Activated naive CD4-positive, alpha-beta T cell treated with anti-CD3 and anti-CD28 coated beads for 36 hours (primary cell): ENCODE results near the gene CCDC27. TPM values are rescaled to one million over a fixed set of nuclear protein-coding genes. Genes with fewer than 3 reads are reported as not detected.

ENCODE experiments used
- CTCF ChIA-PET: fragments of 350-600 bp; sonication (Branson Sonifier 250); formaldehyde crosslinking; loops from one replicate; lab custom pipeline; 2021; ENCODE audit warnings: antibody characterized with exemption; lab: Charles Lee
- DNase-seq: peaks from one replicate; pipeline ENCODE4 v3.0.0-alpha.2; 2020
- H3K27ac Mint-ChIP-seq: one replicate; pipeline ENCODE4 v1.8.0; 2021; ENCODE audit warnings: mild to moderate bottlenecking, mixed read lengths
- H3K27me3 Mint-ChIP-seq: one replicate; pipeline ENCODE4 v1.8.0; 2021; ENCODE audit warnings: low read depth, mixed read lengths
- H3K36me3 Mint-ChIP-seq: one replicate; pipeline ENCODE4 v1.8.0; 2021; ENCODE audit warnings: low read depth, mixed read lengths
- H3K4me1 Mint-ChIP-seq: one replicate; pipeline ENCODE4 v1.8.0; 2021; ENCODE audit warnings: low read depth, mixed read lengths
- H3K4me3 Mint-ChIP-seq: one replicate; pipeline ENCODE4 v1.8.0; 2021; ENCODE audit warnings: mild to moderate bottlenecking, moderate library complexity, mixed read lengths
- H3K9me3 Mint-ChIP-seq: one replicate; pipeline ENCODE4 v1.8.0; 2021; ENCODE audit warnings: mixed read lengths
- intact Hi-C: fragments of 100-400 bp; cut with micrococcal nuclease; formaldehyde crosslinking; loops from one replicate; pipeline ENCODE4 v1.15.1; 2023
- total RNA-seq, 2 experiments: library from RNA; stranded (reverse); gene quantifications; one replicate each; pipeline ENCODE4 v1.2.3, GENCODE V29; 2021

The CCDC27 gene
- total RNA-seq, 2 experiments from 2014 or later, result not detected

DNA sequence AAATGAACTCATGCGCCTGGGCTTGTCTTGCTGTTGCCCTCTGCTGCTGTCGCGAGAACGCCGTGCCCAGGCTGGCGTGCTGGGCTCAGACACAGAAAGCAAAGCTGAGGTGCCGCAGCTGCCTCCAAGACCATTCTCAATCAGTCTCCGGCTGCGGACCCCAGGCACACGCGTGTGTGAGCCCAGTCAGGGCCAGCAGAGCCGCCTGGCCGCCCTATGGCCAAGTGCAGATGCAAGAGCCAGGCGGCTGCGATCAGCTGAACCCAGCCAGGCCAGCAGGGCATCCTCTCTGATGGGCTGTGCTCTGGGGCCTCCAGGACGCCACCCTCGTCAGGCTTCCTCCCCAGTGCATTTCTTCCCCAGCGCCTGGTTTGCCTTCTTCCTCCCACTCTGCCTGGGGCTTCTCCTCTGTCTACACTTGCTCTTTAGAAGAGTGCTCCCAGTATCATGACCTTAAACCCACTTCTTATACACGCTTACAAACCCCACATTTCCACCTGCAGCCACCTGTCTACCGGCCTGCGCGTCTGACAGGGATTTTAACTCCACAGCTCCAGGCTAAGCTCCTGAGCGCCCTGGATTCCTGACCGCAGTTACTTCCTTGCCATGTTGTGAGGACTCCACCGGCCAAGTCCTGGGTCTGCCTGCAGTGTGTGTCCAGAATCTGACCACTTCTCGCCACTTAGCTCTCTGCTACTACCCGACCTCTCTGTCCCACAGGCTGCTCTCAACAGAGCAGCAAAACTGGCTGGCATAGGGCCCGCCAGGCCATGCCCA is 65.8 kb downstream of the CCDC27 start:
- Mint-ChIP-seq H3K4me3 (no peak overlapping the region), H3K36me3 (peaks cover 16% of the 10 kb centered on the region), H3K27me3 (no peaks in the 10 kb centered on the region), H3K27ac (no peak overlapping the region), H3K4me1 (no peaks in the 10 kb centered on the region), H3K9me3 (no peaks in the 10 kb centered on the region)
- CTCF ChIA-PET, result interaction anchor here (1.3 kb wide), 1 partner anchor 13 kb away, joined by 3 read pairs; no protein-coding TSS in a partner anchor
- no peak for DNase-seq
- intact Hi-C loops, result no loop called here

DNA sequence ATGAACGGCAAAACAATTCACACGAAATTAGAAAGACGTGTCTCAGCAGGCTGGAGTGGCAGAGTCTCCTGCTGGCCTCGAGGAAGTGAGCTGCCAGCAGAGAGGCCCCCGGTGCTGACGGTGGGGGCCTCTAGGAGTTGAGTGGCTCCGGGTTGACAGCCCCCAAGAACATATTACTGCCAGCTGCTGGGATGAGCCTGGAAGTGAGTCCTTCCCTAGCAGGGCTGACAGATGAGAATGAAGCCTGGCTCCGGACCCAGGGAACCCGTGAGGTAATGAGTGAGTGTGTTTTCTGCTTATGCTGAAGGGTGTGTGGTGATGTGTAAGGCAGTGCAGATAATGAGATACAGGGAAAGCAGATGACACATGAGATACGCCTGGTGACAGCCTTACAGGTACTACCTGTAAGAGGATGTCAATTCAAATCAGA is 67.5 kb downstream of the CCDC27 start:
- Mint-ChIP-seq H3K36me3 (peaks cover 23% of the 10 kb centered on the region), H3K27ac (no peak overlapping the region), H3K4me1 (no peaks in the 10 kb centered on the region), H3K27me3 (no peaks in the 10 kb centered on the region), H3K9me3 (no peaks in the 10 kb centered on the region), H3K4me3 (no peak overlapping the region)
- intact Hi-C loops, result no loop called here
- CTCF ChIA-PET, result no interaction called here
- DNase-seq, result no peak

DNA sequence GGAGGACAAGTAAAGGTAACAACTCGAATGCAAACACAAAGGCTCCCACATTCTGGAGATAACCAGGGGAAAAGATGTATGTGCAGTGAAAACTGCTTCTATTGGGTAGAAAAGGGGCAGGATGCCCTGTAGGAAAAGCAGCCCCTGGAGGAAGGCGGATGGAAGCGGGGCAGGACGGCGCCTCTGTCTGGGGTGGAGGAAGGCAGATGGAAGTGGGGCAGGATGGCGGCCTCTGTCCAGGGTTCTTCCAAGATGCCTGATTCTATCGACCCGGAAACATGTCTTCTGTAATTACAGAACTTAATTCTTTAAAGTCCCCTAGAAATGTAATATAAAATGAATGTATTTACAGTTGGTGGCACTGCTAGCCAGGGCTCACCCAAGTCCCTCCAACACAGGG is 68.1 kb downstream of the CCDC27 start:
- no peak overlapping the region for H3K27ac Mint-ChIP-seq

DNA sequence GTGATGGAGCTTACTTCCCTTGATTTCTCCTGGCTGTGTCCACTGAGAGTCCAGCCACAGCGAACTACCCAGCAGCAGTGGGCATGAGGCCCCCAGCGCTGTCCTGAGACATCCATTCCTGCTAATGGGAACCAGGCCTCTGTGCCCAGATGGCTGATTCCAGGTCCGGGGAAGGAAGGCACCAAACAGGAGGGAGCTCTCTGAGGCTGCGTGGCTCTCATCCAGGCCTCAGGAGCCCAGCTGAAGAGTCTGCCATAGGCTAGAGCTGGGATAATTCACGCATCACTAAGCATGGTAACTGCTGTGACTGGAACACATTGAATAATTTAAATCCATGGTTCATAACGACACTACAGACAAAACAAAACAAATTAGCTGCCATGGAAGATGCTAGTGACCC is 68.8 kb downstream of the CCDC27 start:
- intact Hi-C loops, result no loop called here
- peaks cover 22% of the 10 kb centered on the region for H3K36me3 Mint-ChIP-seq
- no peak overlapping the region for H3K4me3 Mint-ChIP-seq
- no peak for DNase-seq
- no peak overlapping the region for H3K27ac Mint-ChIP-seq
- CTCF ChIA-PET, result no interaction called here
- H3K9me3 Mint-ChIP-seq, result no peaks in the 10 kb centered on the region
- no peaks in the 10 kb centered on the region for H3K4me1 Mint-ChIP-seq
- no peaks in the 10 kb centered on the region for H3K27me3 Mint-ChIP-seq

More for the DNA sequence above, 68.1 kb downstream of the CCDC27 start:
- no peak overlapping the region for H3K4me3 Mint-ChIP-seq
- H3K27me3 Mint-ChIP-seq, result no peaks in the 10 kb centered on the region
- H3K9me3 Mint-ChIP-seq, result no peaks in the 10 kb centered on the region
- H3K4me1 Mint-ChIP-seq, result no peaks in the 10 kb centered on the region
- DNase-seq, result no peak
- intact Hi-C loops, result no loop called here
- CTCF ChIA-PET, result no interaction called here
- H3K36me3 Mint-ChIP-seq, result peaks cover 19% of the 10 kb centered on the region

Other genes with a start within 250 kb of the CCDC27 start
- gene MEGF6, start 140.9 kb upstream of the CCDC27 start, total RNA-seq, result 1 to 10 TPM; 5.8 to 5.9 TPM
- gene TPRG1L, start 127.4 kb upstream of the CCDC27 start, total RNA-seq, result 1 to 10 TPM; 6.8 TPM
- gene WRAP73, start 102.3 kb upstream of the CCDC27 start, total RNA-seq, result 10 to 100 TPM; 32.4 to 35.4 TPM
- under 1 TPM; 0.20 to 0.43 TPM for gene TP73, start 99.9 kb upstream of the CCDC27 start, total RNA-seq
- 1 to 10 TPM in 1 of 2 experiments, under 1 TPM in 1; 0.83 to 2.0 TPM for gene SMIM1, start 20.3 kb downstream of the CCDC27 start, total RNA-seq
- gene LRRC47, start 44.0 kb downstream of the CCDC27 start, total RNA-seq, result 10 to 100 TPM; 22.0 to 23.9 TPM
- 10 to 100 TPM; 25.4 to 27.3 TPM for gene CEP104, start 104.8 kb downstream of the CCDC27 start, total RNA-seq
- 1 to 10 TPM; 6.3 to 6.5 TPM for gene DFFB, start 105.0 kb downstream of the CCDC27 start, total RNA-seq
- 10 to 100 TPM; 29.5 to 30.6 TPM for gene C1orf174, start 147.8 kb downstream of the CCDC27 start, total RNA-seq